HG03060 (cell line): ENCODE data around the gene SIGLEC12.
"Not testable (repeated sequence)": the region's sequence is repeated elsewhere in the genome, so short reads cannot be mapped to it uniquely, and the experiment has no call there.

Source experiments
- ATAC-seq: cut with Tn5 transposase; IDR thresholded peaks from one replicate; pipeline ENCODE4 v1.9.1; 2021; ENCODE audit warnings: low read depth, moderate number of reproducible peaks; ENCODE audit not compliant: unreplicated experiment

The SIGLEC12 gene

GRCh38 chr19:51524666-51525264 is 23.2 kb upstream of the SIGLEC12 start:
- no peak for ATAC-seq

GRCh38 chr19:51521781-51522180 is 20.2 kb upstream of the SIGLEC12 start:
- ATAC-seq, result no peak

GRCh38 chr19:51521357-51521756 is 19.8 kb upstream of the SIGLEC12 start:
- no peak for ATAC-seq

- ATAC-seq, result no peak
Observed at GRCh38 chr19:51520728-51521127, 19.1 kb upstream of the SIGLEC12 start.

GRCh38 chr19:51514866-51515481 is 13.4 kb upstream of the SIGLEC12 start:
- no peak for ATAC-seq

GRCh38 chr19:51513968-51514367 is 12.4 kb upstream of the SIGLEC12 start:
- ATAC-seq, result no peak

- no peak for ATAC-seq
Observed at GRCh38 chr19:51511353-51511752, 9.8 kb upstream of the SIGLEC12 start.

GRCh38 chr19:51509823-51510660 is 8.4 kb upstream of the SIGLEC12 start:
- ATAC-seq, result no peak

- no peak for ATAC-seq
Observed at GRCh38 chr19:51508059-51508733, 6.6 kb upstream of the SIGLEC12 start.

GRCh38 chr19:51507640-51508058 is 6.0 kb upstream of the SIGLEC12 start:
- no peak for ATAC-seq

GRCh38 chr19:51507192-51507591 is 5.6 kb upstream of the SIGLEC12 start:
- ATAC-seq, result no peak

GRCh38 chr19:51505904-51506303 is 4.3 kb upstream of the SIGLEC12 start:
- no peak for ATAC-seq

GRCh38 chr19:51503896-51504295 is 2.3 kb upstream of the SIGLEC12 start:
- no peak for ATAC-seq

GRCh38 chr19:51503286-51503817 is 1.8 kb upstream of the SIGLEC12 start:
- no peak for ATAC-seq

- not testable (repeated sequence) for ATAC-seq
Observed at GRCh38 chr19:51500931-51501330, 669 bp downstream of the SIGLEC12 start.

GRCh38 chr19:51497666-51498065 is 3.9 kb downstream of the SIGLEC12 start:
- ATAC-seq, result no peak

GRCh38 chr19:51493776-51494175 is 7.8 kb downstream of the SIGLEC12 start:
- ATAC-seq, result no peak

- no peak for ATAC-seq
Observed at GRCh38 chr19:51491586-51491985, 10.0 kb downstream of the SIGLEC12 start.

GRCh38 chr19:51490676-51491075 is 10.9 kb downstream of the SIGLEC12 start:
- ATAC-seq, result no peak

GRCh38 chr19:51489113-51489512 is 12.5 kb downstream of the SIGLEC12 start:
- no peak for ATAC-seq

GRCh38 chr19:51488491-51488890 is 13.1 kb downstream of the SIGLEC12 start:
- ATAC-seq, result no peak
